K562 (cell line): Measurements from ENCODE around the gene UBE2M. TPM values are rescaled to one million over a fixed set of nuclear protein-coding genes. Genes with fewer than 3 reads are reported as not detected.

ENCODE experiments used
- FOXA3 ChIP-seq, 2 experiments: fragments of 450-650 bp in 1 of 2; sonication (generic) in 1 of 2; formaldehyde crosslinking; IDR thresholded peaks in 1 of 2; conservative IDR thresholded peaks in 1 of 2; 2 replicates each; pipeline versions ENCODE4 v1.4.0 to v1.8.0; 2020 to 2022; ENCODE audit warnings: mild to moderate bottlenecking in 2 of 2, missing genetic modification reagents in 1 of 2
- FUS ChIP-seq: fragments of 200-400 bp; formaldehyde crosslinking; optimal IDR thresholded peaks from 2 replicates; pipeline ENCODE3; 2017; ENCODE audit warnings: low read depth, low read length
- ILK ChIP-seq: fragments of 450-650 bp; IDR thresholded peaks from 2 replicates; pipeline ENCODE4 v1.6.1; 2016; ENCODE audit warnings: missing genetic modification characterization, low read depth, mild to moderate bottlenecking, missing compliant biosample characterization, moderate library complexity, borderline replicate concordance
- KDM5B ChIP-seq: fragments of 200-600 bp; sonication (generic); IDR thresholded peaks from 2 replicates; pipeline ENCODE4 v1.6.1; 2012; ENCODE audit warnings: low read depth, mild to moderate bottlenecking, moderate library complexity, low read length, control low read depth, inconsistent platforms; ENCODE audit not compliant: insufficient replicate concordance
- MAFF ChIP-seq: IDR thresholded peaks from 2 replicates; pipeline ENCODE4 v1.6.1; 2012; ENCODE audit warnings: low read length, improper control_type of control experiment
- NONO ChIP-seq, 2 experiments: fragments of 200-400 bp in 1 of 2; fragments of 450-650 bp in 1 of 2; formaldehyde crosslinking in 1 of 2; IDR thresholded peaks; 2 replicates each; pipeline ENCODE4 v1.6.1; 2017; ENCODE audit warnings: low read depth in 2 of 2, mild to moderate bottlenecking in 2 of 2, moderate library complexity in 2 of 2, low read length in 1 of 2
- PTBP1 ChIP-seq: fragments of 200-400 bp; formaldehyde crosslinking; IDR thresholded peaks from 2 replicates; pipeline ENCODE4 v1.6.1; 2017; ENCODE audit warnings: low read depth, low read length
- RBFOX2 ChIP-seq: fragments of 200-400 bp; formaldehyde crosslinking; IDR thresholded peaks from 2 replicates; pipeline ENCODE4 v1.6.1; 2017; ENCODE audit warnings: low read depth, mild to moderate bottlenecking, low read length, moderate library complexity
- SAP30 ChIP-seq: fragments of 200-600 bp; sonication (generic); IDR thresholded peaks from 2 replicates; pipeline ENCODE4 v1.6.1; 2012; ENCODE audit warnings: borderline replicate concordance, low read depth, mild to moderate bottlenecking, moderate library complexity, low read length, control low read depth, inconsistent platforms; ENCODE audit not compliant: insufficient read depth, poor library complexity, severe bottlenecking
- SIN3A ChIP-seq, 2 experiments: fragments of 150-350 bp in 1 of 2; IDR thresholded peaks; 2 replicates each; pipeline ENCODE4 v1.6.1; 2011 to 2016; ENCODE audit warnings: borderline replicate concordance in 2 of 2, low read depth in 2 of 2, low read length in 2 of 2, mild to moderate bottlenecking in 2 of 2, moderate library complexity in 2 of 2; ENCODE audit not compliant: control insufficient read depth in 1 of 2
- TEAD4 ChIP-seq, 2 experiments: sonication (generic) in 1 of 2; formaldehyde crosslinking in 1 of 2; IDR thresholded peaks; 2 replicates each; pipeline versions ENCODE4 v1.6.1 to v1.8.0; 2012 to 2022; ENCODE audit warnings: borderline replicate concordance in 1 of 2, inconsistent platforms in 1 of 2, low read length in 1 of 2, mild to moderate bottlenecking in 1 of 2, missing genetic modification reagents in 1 of 2
- ZBTB33 ChIP-seq: sonication (generic); formaldehyde crosslinking; IDR thresholded peaks from 2 replicates; pipeline ENCODE4 v1.8.1; 2023; ENCODE audit warnings: mild to moderate bottlenecking, missing genetic modification reagents
- ZNF24 ChIP-seq: fragments of 450-650 bp; IDR thresholded peaks from 2 replicates; pipeline ENCODE4 v1.6.1; 2016
- ZNF592 ChIP-seq: fragments of 450-650 bp; IDR thresholded peaks from 2 replicates; pipeline ENCODE4 v1.6.1; 2017; ENCODE audit warnings: antibody characterized with exemption, mild to moderate bottlenecking
- ZSCAN32 ChIP-seq: fragments of 450-650 bp; formaldehyde crosslinking; IDR thresholded peaks from 2 replicates; pipeline ENCODE4 v1.4.0; 2020; ENCODE audit warnings: mild to moderate bottlenecking, moderate library complexity
- polyA plus RNA-seq, 8 experiments: library from polyadenylated mRNA; depleted of rRNA in 4 of 8; stranded (reverse) in 5 of 8; unstranded in 3 of 8; fragments of >200 nt; fragmentation: Nextera tagmentation in 2 of 8; fragmentation: Illumina TruSeq in 1 of 8; extraction: Ambion mirVana in 2 of 8; extraction: Trizol in 1 of 8; gene quantifications; 2 replicates each; pipeline versions ENCODE4 v1.2.1 to v1.2.3, GENCODE V29; 2011 to 2014; ENCODE audit warnings: inconsistent platforms in 1 of 8, missing spikeins in 1 of 8
- total RNA-seq, 7 experiments: library from RNA; depleted of rRNA in 6 of 7; stranded (reverse); fragments of >200 nt in 6 of 7; fragmentation: Illumina TruSeq in 2 of 7; extraction: Trizol in 2 of 7; gene quantifications; 2 replicates each; pipeline versions ENCODE4 v1.2.1 to v1.2.3, GENCODE V29; 2011 to 2021; ENCODE audit warnings: low replicate concordance in 1 of 7
- TF ChIP-seq, protein P1 (sequence below): fragments of 250-450 bp; sonication (Bioruptor Pico); IDR thresholded peaks from 2 replicates; pipeline ENCODE4 v1.4.0; 2020; ENCODE audit warnings: mild to moderate bottlenecking, moderate library complexity, borderline replicate concordance

UBE2M gene
- total and polyA plus RNA-seq, 9 of the 15 experiments (the other 6 are each of a cell fraction or from before 2014, with no cell fraction given): 0.92 to 163 (median 85.7) TPM

- TF ChIP-seq ZNF592 (peak; percentile 66; the same call in 1 of the 2 replicates), PTBP1 (peak; percentile 46; the same call in 1 of the 2 replicates), TEAD4 (IDR thresholded peaks at IDR 0.05; ENCODE audit: low read length) (no peak; the same call in 1 of the 2 replicates), TEAD4 (CRISPR knock-in tag; IDR thresholded peaks at IDR 0.05; ENCODE audit: borderline replicate concordance) (peak; percentile 44; the same call in 1 of the 2 replicates), ZNF24 (no peak), FUS (peak; percentile 7), SAP30 (peak; percentile 83), ZBTB33 (CRISPR knock-in tag) (no peak), ZSCAN32 (CRISPR knock-in tag) (no peak), NONO (IDR thresholded peaks at IDR 0.05; ENCODE audit: low read depth in 2 of 2, low read length in 1 of 2) (peak in 1 of 2 experiments; percentile 4; a peak in 1 of 4 replicates), SIN3A (IDR thresholded peaks at IDR 0.05; ENCODE audit: borderline replicate concordance in 2 of 2, control insufficient read depth in 1 of 2, low read depth in 2 of 2, low read length in 2 of 2) (peak; percentile 47 to 62; a peak in 2 of 4 replicates), KDM5B (peak; percentile 0), MAFF (no peak), ILK (tag) (no peak), FOXA3 (CRISPR knock-in tag; conservative IDR thresholded peaks at IDR 0.05 in 1 of 2, IDR thresholded peaks at IDR 0.05 in 1 of 2) (peak in 1 of 2 experiments; percentile 31; a peak in 1 of 4 replicates), RBFOX2 (peak; percentile 79)
- TF ChIP-seq, protein P1, sequence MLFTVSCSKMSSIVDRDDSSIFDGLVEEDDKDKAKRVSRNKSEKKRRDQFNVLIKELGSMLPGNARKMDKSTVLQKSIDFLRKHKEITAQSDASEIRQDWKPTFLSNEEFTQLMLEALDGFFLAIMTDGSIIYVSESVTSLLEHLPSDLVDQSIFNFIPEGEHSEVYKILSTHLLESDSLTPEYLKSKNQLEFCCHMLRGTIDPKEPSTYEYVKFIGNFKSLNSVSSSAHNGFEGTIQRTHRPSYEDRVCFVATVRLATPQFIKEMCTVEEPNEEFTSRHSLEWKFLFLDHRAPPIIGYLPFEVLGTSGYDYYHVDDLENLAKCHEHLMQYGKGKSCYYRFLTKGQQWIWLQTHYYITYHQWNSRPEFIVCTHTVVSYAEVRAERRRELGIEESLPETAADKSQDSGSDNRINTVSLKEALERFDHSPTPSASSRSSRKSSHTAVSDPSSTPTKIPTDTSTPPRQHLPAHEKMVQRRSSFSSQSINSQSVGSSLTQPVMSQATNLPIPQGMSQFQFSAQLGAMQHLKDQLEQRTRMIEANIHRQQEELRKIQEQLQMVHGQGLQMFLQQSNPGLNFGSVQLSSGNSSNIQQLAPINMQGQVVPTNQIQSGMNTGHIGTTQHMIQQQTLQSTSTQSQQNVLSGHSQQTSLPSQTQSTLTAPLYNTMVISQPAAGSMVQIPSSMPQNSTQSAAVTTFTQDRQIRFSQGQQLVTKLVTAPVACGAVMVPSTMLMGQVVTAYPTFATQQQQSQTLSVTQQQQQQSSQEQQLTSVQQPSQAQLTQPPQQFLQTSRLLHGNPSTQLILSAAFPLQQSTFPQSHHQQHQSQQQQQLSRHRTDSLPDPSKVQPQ: no peak
Observed at GRCh38 chr19:58544591-58545285, 13.7 kb downstream of the UBE2M start (continued).
